ENCODE results near the gene EXOC4.
A peak's percentile ranks its signal among the peaks of the same experiment; 100 is the strongest.

The EXOC4 gene

GRCh38 chr7:133754708-133755107 is 501.8 kb downstream of the EXOC4 start:
- TF ChIP-seq, protein P1, sequence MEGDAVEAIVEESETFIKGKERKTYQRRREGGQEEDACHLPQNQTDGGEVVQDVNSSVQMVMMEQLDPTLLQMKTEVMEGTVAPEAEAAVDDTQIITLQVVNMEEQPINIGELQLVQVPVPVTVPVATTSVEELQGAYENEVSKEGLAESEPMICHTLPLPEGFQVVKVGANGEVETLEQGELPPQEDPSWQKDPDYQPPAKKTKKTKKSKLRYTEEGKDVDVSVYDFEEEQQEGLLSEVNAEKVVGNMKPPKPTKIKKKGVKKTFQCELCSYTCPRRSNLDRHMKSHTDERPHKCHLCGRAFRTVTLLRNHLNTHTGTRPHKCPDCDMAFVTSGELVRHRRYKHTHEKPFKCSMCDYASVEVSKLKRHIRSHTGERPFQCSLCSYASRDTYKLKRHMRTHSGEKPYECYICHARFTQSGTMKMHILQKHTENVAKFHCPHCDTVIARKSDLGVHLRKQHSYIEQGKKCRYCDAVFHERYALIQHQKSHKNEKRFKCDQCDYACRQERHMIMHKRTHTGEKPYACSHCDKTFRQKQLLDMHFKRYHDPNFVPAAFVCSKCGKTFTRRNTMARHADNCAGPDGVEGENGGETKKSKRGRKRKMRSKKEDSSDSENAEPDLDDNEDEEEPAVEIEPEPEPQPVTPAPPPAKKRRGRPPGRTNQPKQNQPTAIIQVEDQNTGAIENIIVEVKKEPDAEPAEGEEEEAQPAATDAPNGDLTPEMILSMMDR (IDR thresholded peaks at IDR 0.05; ENCODE audit: low read length, missing control alignments), result no peak
- no peak for DNase-seq (ENCODE audit: low read depth)

DNA sequence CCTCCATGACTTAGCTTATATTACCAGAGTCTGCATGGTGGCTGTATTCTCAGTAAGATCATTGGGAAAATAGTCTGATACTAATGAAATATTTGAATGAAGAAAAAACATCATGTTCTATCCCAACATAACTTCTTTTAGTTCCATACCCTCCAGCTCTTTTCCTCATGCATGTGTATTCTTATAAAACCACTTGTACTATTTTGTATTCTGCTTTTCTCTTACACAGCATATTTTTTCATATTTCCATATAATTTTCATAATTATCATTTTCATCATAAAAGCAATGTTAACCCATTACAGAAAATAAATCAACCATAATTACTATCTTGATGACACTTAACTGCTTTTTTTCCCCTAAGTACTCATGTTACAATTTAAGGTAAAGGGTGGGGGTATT is 503.0 kb downstream of the EXOC4 start:
- H3K4me3 ChIP-seq (replicated peaks; ENCODE audit: low read depth, low read length), result no peak overlapping the region
- no peak for DNase-seq (ENCODE audit: low read depth)
- TF ChIP-seq, protein P1 (IDR thresholded peaks at IDR 0.05; ENCODE audit: low read length, missing control alignments), result no peak

More at GRCh38 chr7:133754708-133755107, 501.8 kb downstream of the EXOC4 start:
- H3K4me3 ChIP-seq (replicated peaks; ENCODE audit: low read depth, low read length), result no peak overlapping the region

DNA sequence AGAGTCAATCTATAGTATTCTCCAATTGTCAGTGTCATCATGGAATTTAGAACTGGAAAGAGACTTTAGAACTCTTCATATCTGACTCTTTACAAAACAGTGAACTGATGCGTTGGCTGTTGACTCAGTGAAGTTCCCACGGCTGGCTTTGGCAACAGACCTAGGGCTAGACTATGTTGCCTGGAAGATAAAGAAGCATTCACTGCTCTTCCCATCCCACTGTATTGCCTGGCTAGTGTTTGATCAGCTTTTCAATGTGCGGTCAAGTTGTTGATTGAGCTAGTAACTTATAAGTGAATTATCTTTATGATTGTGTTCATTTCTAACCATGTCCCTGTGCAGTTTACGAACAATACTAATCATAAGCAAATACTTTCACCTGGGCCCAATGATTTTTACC is 508.6 kb downstream of the EXOC4 start:
- TF ChIP-seq, protein P1 (IDR thresholded peaks at IDR 0.05; ENCODE audit: low read length, missing control alignments), result no peak
- no peak for DNase-seq (ENCODE audit: low read depth)
- no peak overlapping the region for H3K4me3 ChIP-seq (replicated peaks; ENCODE audit: low read depth, low read length)

GRCh38 chr7:133763076-133763640 is 510.3 kb downstream of the EXOC4 start:
- TF ChIP-seq, protein P1 (IDR thresholded peaks at IDR 0.05; ENCODE audit: low read length, missing control alignments), result no peak
- H3K4me3 ChIP-seq (replicated peaks; ENCODE audit: low read depth, low read length), result no peak overlapping the region
- no peak for DNase-seq (ENCODE audit: low read depth)

DNA sequence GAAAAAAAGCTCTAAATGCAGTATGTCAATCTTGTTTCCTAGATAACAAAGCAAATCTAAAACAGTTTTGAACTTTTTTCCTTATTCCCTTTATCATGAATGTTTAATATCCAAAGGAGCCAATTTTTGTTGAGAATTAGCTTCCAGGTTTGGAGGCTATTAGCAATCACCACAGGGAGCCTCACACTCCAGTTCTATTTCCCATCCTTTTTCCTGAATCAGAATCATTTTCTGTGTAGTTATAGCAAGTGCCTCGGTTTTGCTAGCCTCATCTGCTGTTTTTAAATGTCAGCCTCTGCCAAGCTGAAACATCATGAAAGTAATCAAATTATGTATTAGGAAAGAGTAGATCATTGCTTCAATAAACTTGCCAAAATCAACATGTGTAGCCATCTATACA is 516.8 kb downstream of the EXOC4 start:
- H3K4me3 ChIP-seq (replicated peaks; ENCODE audit: low read depth, low read length), result no peak overlapping the region
- TF ChIP-seq, protein P1 (IDR thresholded peaks at IDR 0.05; ENCODE audit: low read length, missing control alignments), result no peak
- no peak for DNase-seq (ENCODE audit: low read depth)

- TF ChIP-seq, protein P1 (IDR thresholded peaks at IDR 0.05; ENCODE audit: low read length, missing control alignments), result no peak
- peak; percentile 31 for DNase-seq (ENCODE audit: low read depth)
- H3K4me3 ChIP-seq (replicated peaks; ENCODE audit: low read depth, low read length), result no peak overlapping the region
Observed at GRCh38 chr7:133770863-133771492, 518.1 kb downstream of the EXOC4 start.
